Pons (tissue), 1 donor: ENCODE results near the gene GADD45GIP1.
"Not testable (repeated sequence)": the region's sequence is repeated elsewhere in the genome, so short reads cannot be mapped to it uniquely, and the experiment has no call there.

ENCODE experiments used
- DNase-seq: peaks from one replicate; pipeline ENCODE4 v3.0.0-alpha.2; 2016; ENCODE audit warnings: low spot score

GADD45GIP1 gene

GRCh38 chr19:12939975-12940423, 17.0 kb downstream of the GADD45GIP1 start:
- no peak for DNase-seq

GRCh38 chr19:12938779-12939601, 18.0 kb downstream of the GADD45GIP1 start:
- no peak for DNase-seq

GRCh38 chr19:12937927-12938778, 18.9 kb downstream of the GADD45GIP1 start, which contains the start of gene CALR:
Gene CALR (plus strand): TSS chr19:12938609. CDS start chr19:12938680, 71 bp downstream.
- peak; percentile 100 for DNase-seq

- DNase-seq: peak; percentile 57
Measured at GRCh38 chr19:12937093-12937926, 19.7 kb downstream of the GADD45GIP1 start.

- DNase-seq: no peak
Measured at GRCh38 chr19:12936582-12936981, 20.4 kb downstream of the GADD45GIP1 start.

- no peak for DNase-seq
Measured at GRCh38 chr19:12935071-12935470, 22.0 kb downstream of the GADD45GIP1 start.

- peak; percentile 95 for DNase-seq
Measured at GRCh38 chr19:12933287-12934072, 23.5 kb downstream of the GADD45GIP1 start, which contains the start of gene FARSA. Gene FARSA (minus strand): TSS chr19:12933711. CDS start chr19:12933696, 15 bp downstream.

GRCh38 chr19:12932392-12933286, 24.4 kb downstream of the GADD45GIP1 start:
- no peak for DNase-seq

GRCh38 chr19:12930002-12930645, 26.9 kb downstream of the GADD45GIP1 start:
- no peak for DNase-seq

GRCh38 chr19:12924621-12925310, 32.3 kb downstream of the GADD45GIP1 start:
- no peak for DNase-seq

GRCh38 chr19:12922959-12923358, 34.1 kb downstream of the GADD45GIP1 start:
- DNase-seq: no peak

GRCh38 chr19:12921047-12921446, 36.0 kb downstream of the GADD45GIP1 start:
- no peak for DNase-seq

- DNase-seq: no peak
Measured at GRCh38 chr19:12918253-12918652, 38.8 kb downstream of the GADD45GIP1 start.

GRCh38 chr19:12915860-12916259, 41.2 kb downstream of the GADD45GIP1 start:
- DNase-seq: not testable (repeated sequence)

GRCh38 chr19:12913851-12914690, 43.0 kb downstream of the GADD45GIP1 start:
- peak; percentile 57 for DNase-seq

- peak; percentile 80 for DNase-seq
Measured at GRCh38 chr19:12913011-12913561, 43.9 kb downstream of the GADD45GIP1 start.

GRCh38 chr19:12912571-12912970, 44.5 kb downstream of the GADD45GIP1 start:
- no peak for DNase-seq
